Vagina (tissue), 2 donors: ENCODE measurements around the gene SDHAF1. TPM values are rescaled to one million over a fixed set of nuclear protein-coding genes. Genes with fewer than 3 reads are reported as not detected.

ENCODE experiments used
- DNase-seq, 2 donors: peaks; one replicate each; pipeline ENCODE4 v3.0.0-alpha.2; 2017; ENCODE audit errors: extremely low spot score in 2 of 2
- H3K27ac ChIP-seq: fragments of 200-600 bp; sonication (generic); one replicate; pipeline ENCODE4 v1.5.1; 2019
- H3K27me3 ChIP-seq: fragments of 200-600 bp; sonication (generic); one replicate; pipeline ENCODE4 v1.5.1; 2019
- H3K36me3 ChIP-seq, 2 donors: fragments of 200-600 bp; sonication (generic); one replicate each; pipeline ENCODE4 v1.5.1; 2017 to 2019
- H3K4me1 ChIP-seq: fragments of 200-600 bp; sonication (generic); one replicate; pipeline ENCODE4 v1.5.1; 2019
- H3K4me3 ChIP-seq, 2 donors: fragments of 200-600 bp; sonication (generic); 1 replicate in 1 of 2; 2 replicates in 1 of 2; pipeline ENCODE4 v1.5.1; 2016 to 2019
- H3K9me3 ChIP-seq: fragments of 200-600 bp; sonication (generic); one replicate; pipeline ENCODE4 v1.5.1; 2019
- CTCF ChIP-seq, 3 experiments: fragments of 450-650 bp in 2 of 3; fragments of 200-600 bp in 1 of 3; sonication (generic) in 1 of 3; IDR thresholded peaks; one replicate each; pipeline ENCODE4 v1.5.1; 2017 to 2019; ENCODE audit warnings: antibody characterized with exemption in 3 of 3, mild to moderate bottlenecking in 2 of 3, moderate library complexity in 2 of 3
- POLR2A ChIP-seq, 2 donors: fragments of 450-650 bp; IDR thresholded peaks; one replicate each; pipeline ENCODE4 v1.6.1; 2017; ENCODE audit warnings: antibody characterized with exemption in 2 of 2, mild to moderate bottlenecking in 2 of 2, moderate library complexity in 2 of 2
- POLR2AphosphoS5 ChIP-seq, 2 donors: sonication (generic); formaldehyde crosslinking; IDR thresholded peaks; one replicate each; pipeline ENCODE4 v1.9.0; 2017; ENCODE audit warnings: antibody characterized with exemption in 2 of 2, mild to moderate bottlenecking in 2 of 2, low read depth in 1 of 2; ENCODE audit not compliant: insufficient read depth in 1 of 2
- intact Hi-C: fragments of 100-400 bp; cut with DNase I; formaldehyde crosslinking; loops from one replicate; pipeline ENCODE4 v1.15.1; 2023
- total RNA-seq: library from RNA; depleted of rRNA; stranded (reverse); fragments of >200 nt; gene quantifications from one replicate; pipeline ENCODE4 v1.2.3, GENCODE V29; 2016

The SDHAF1 gene
- total RNA-seq, 1 donor from 2014 or later, result 46.9 TPM

GRCh38 chr19:35966771-35967170 is 28.2 kb upstream of the SDHAF1 start:
- intact Hi-C loops, result no loop called here
- no peaks in the 10 kb centered on the region for H3K4me1 ChIP-seq
- H3K4me3 ChIP-seq, result no peak overlapping the region
- no peaks in the 10 kb centered on the region for H3K36me3 ChIP-seq
- DNase-seq, result no peak
- H3K27me3 ChIP-seq, result no peaks in the 10 kb centered on the region
- H3K27ac ChIP-seq, result no peak overlapping the region
- H3K9me3 ChIP-seq, result no peaks in the 10 kb centered on the region
- TF ChIP-seq CTCF (IDR thresholded peaks at IDR 0.05) (no peak), POLR2AphosphoS5 (IDR thresholded peaks at IDR 0.05; ENCODE audit: insufficient read depth in 1 of 2, low read depth in 1 of 2) (no peak), POLR2A (IDR thresholded peaks at IDR 0.05) (no peak)

DNA sequence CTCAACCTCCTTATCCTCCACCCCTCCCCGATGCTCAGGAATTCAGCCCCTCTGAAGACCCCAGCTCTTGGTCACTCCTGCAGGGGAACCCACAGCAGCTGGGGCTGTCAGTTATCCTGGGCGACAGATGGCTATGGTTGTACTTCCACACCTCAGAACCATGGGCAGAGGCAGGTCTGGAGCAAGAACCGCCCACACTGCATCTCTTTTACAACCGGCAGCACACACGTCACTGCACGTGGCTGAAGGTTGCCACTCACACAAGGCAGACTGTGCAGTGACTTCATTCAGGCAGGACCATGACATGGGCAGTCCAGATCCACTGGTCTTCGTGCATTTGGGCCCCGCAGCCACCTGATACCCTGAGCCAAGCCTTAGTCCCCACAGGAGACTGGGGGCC is 21.5 kb upstream of the SDHAF1 start:
- Histone ChIP-seq H3K36me3 (no peaks in the 10 kb centered on the region), H3K4me1 (no peaks in the 10 kb centered on the region), H3K27me3 (no peaks in the 10 kb centered on the region), H3K4me3 (no peak overlapping the region), H3K27ac (no peak overlapping the region), H3K9me3 (no peaks in the 10 kb centered on the region)
- DNase-seq, result no peak
- intact Hi-C loops, result no loop called here
- no peak for TF ChIP-seq POLR2A (IDR thresholded peaks at IDR 0.05)
- TF ChIP-seq POLR2AphosphoS5 (IDR thresholded peaks at IDR 0.05; ENCODE audit: insufficient read depth in 1 of 2, low read depth in 1 of 2), result no peak
- TF ChIP-seq CTCF (IDR thresholded peaks at IDR 0.05), result no peak

DNA sequence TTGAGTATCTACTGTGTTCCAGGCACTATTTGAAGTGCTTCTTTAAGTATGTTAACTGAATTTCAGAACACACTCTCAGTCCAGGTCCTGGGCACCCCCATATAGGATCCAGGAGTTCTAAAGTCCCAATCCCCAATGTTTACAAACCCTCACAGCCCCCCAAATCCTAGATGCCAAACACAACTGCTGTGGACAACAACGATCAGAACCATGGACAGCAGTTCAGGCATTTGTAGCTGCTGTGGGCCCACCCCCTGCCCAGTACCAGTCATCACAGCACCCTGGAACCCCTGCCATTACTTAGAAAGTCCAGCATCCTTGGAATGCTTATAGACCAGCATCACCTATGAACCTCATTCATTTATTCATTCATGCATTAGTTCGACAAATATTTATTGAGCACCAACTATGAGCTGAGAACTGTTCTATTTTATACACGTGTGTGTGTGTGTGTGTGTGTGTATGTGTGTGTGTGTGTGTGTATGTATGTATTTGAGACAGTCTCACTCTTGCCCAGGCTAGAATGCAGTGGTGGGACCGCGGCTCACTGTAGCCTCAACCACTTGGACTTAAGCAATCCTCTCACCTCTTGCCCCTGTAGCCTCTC is 19.3 kb upstream of the SDHAF1 start:
- no peaks in the 10 kb centered on the region for H3K27me3 ChIP-seq
- no peaks in the 10 kb centered on the region for H3K4me1 ChIP-seq
- no peaks in the 10 kb centered on the region for H3K36me3 ChIP-seq
- TF ChIP-seq POLR2AphosphoS5 (IDR thresholded peaks at IDR 0.05; ENCODE audit: insufficient read depth in 1 of 2, low read depth in 1 of 2) (no peak), CTCF (IDR thresholded peaks at IDR 0.05) (no peak), POLR2A (IDR thresholded peaks at IDR 0.05) (no peak)
- intact Hi-C loops, result no loop called here
- DNase-seq, result no peak
- H3K9me3 ChIP-seq, result no peaks in the 10 kb centered on the region
- no peak overlapping the region for H3K27ac ChIP-seq
- H3K4me3 ChIP-seq, result no peak overlapping the region

DNA sequence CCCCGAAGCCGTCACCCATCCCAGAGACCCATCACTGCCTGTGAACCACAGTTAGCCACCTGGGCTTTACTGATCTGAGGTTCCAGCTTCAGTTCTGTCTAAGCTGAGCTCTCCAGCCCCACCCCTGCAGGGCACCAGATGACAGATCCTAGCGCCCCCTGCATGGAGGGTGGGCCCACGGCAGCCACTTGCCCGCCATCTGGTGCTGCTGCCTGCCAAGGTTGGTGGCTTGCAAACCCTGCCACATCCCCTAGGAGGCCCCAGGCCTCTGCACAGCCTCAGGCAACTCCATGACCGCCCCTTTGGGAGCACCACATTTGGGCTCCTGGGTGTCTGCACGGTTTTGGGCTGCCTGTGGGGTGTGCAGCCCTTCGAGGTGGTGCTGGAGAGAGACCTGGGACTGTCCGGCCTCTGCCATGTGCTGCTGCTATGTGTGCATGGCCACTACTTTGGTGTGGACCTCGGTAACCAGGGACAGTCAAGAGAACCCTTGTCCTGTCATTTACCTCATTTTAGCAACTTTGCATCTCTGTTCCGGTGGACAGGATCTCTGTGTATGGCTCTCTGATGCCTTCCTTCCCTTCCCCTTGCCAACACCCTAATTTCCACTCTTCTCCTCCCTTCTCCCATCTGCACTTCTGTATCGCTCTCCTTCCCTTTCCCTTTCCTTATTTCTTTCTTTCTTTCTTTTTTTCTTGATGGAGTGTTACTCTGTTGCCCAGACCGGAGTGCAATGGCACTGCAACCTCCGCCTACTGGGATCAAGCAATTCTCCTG is 17.4 kb upstream of the SDHAF1 start:
- intact Hi-C loops, result no loop called here
- no peaks in the 10 kb centered on the region for H3K27me3 ChIP-seq
- TF ChIP-seq POLR2AphosphoS5 (IDR thresholded peaks at IDR 0.05; ENCODE audit: insufficient read depth in 1 of 2, low read depth in 1 of 2) (no peak), CTCF (IDR thresholded peaks at IDR 0.05) (no peak), POLR2A (IDR thresholded peaks at IDR 0.05) (no peak)
- no peak for DNase-seq
- no peaks in the 10 kb centered on the region for H3K36me3 ChIP-seq
- no peaks in the 10 kb centered on the region for H3K9me3 ChIP-seq
- no peak overlapping the region for H3K4me3 ChIP-seq
- no peak overlapping the region for H3K27ac ChIP-seq
- no peaks in the 10 kb centered on the region for H3K4me1 ChIP-seq

- H3K4me3 ChIP-seq, result no peak overlapping the region
- TF ChIP-seq CTCF (IDR thresholded peaks at IDR 0.05), result no peak
- no peak for TF ChIP-seq POLR2AphosphoS5 (IDR thresholded peaks at IDR 0.05; ENCODE audit: insufficient read depth in 1 of 2, low read depth in 1 of 2)
- no peak for TF ChIP-seq POLR2A (IDR thresholded peaks at IDR 0.05)
- H3K27ac ChIP-seq, result no peak overlapping the region
- no peaks in the 10 kb centered on the region for H3K4me1 ChIP-seq
- no peaks in the 10 kb centered on the region for H3K36me3 ChIP-seq
- no peaks in the 10 kb centered on the region for H3K9me3 ChIP-seq
- DNase-seq, result no peak
- no peaks in the 10 kb centered on the region for H3K27me3 ChIP-seq
- intact Hi-C loops, result no loop called here
Measured at GRCh38 chr19:35978271-35978670, 16.7 kb upstream of the SDHAF1 start.
